Nephron (organoid): ENCODE measurements around the gene EFCAB8.

Source experiments
- H3K27ac Mint-ChIP-seq, 3 experiments: 2 replicates each; pipeline ENCODE4 v1.8.0; 2020; ENCODE audit warnings: mixed read lengths in 3 of 3, mild to moderate bottlenecking in 2 of 3, moderate library complexity in 1 of 3
- H3K27me3 Mint-ChIP-seq: 2 replicates; pipeline ENCODE4 v1.8.0; 2021; ENCODE audit warnings: low read depth, mild to moderate bottlenecking, moderate library complexity, mixed read lengths
- H3K36me3 Mint-ChIP-seq: 2 replicates; pipeline ENCODE4 v1.8.0; 2020; ENCODE audit warnings: low read depth, mixed read lengths
- H3K4me1 Mint-ChIP-seq: 2 replicates; pipeline ENCODE4 v1.8.0; 2020; ENCODE audit warnings: mixed read lengths
- H3K4me3 Mint-ChIP-seq, 3 experiments: 2 replicates each; pipeline ENCODE4 v1.8.0; 2020; ENCODE audit warnings: mild to moderate bottlenecking in 3 of 3, mixed read lengths in 3 of 3, moderate library complexity in 2 of 3
- H3K9me3 Mint-ChIP-seq: 2 replicates; pipeline ENCODE4 v1.8.0; 2020; ENCODE audit warnings: mixed read lengths
- TF ChIP-seq, protein P1 (sequence below), 3 experiments: fragments of 200-600 bp; sonication (generic); IDR thresholded peaks; one replicate each; pipeline ENCODE4 v1.5.0; 2021; ENCODE audit warnings: antibody characterized with exemption in 3 of 3; ENCODE audit not compliant: unreplicated experiment in 3 of 3

EFCAB8 gene

DNA sequence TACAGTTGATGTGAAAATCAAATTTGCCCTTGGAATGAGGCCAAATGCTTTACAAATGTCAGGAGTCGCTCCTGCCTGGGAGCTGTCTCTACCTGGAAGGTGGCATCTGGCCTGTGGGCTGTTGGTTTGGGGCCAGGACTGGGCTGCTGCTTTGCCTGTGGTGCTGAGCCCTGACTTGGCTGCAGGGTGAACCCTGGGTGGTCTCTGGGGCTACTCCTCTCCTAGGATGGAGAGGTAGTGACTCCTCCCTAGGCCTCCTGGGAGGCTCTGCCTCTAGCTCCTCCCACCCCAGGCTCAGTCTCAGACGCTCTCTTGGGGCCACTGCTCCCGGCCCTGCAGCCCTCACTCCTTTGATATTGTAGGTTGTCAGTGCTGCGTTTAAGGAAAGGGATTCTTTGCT lies 47.5 kb downstream of the EFCAB8 start:
- H3K4me3 Mint-ChIP-seq, result no peak overlapping the region
- H3K9me3 Mint-ChIP-seq, result no peaks in the 10 kb centered on the region
- H3K27me3 Mint-ChIP-seq, result peaks cover 13% of the 10 kb centered on the region
- TF ChIP-seq, protein P1, sequence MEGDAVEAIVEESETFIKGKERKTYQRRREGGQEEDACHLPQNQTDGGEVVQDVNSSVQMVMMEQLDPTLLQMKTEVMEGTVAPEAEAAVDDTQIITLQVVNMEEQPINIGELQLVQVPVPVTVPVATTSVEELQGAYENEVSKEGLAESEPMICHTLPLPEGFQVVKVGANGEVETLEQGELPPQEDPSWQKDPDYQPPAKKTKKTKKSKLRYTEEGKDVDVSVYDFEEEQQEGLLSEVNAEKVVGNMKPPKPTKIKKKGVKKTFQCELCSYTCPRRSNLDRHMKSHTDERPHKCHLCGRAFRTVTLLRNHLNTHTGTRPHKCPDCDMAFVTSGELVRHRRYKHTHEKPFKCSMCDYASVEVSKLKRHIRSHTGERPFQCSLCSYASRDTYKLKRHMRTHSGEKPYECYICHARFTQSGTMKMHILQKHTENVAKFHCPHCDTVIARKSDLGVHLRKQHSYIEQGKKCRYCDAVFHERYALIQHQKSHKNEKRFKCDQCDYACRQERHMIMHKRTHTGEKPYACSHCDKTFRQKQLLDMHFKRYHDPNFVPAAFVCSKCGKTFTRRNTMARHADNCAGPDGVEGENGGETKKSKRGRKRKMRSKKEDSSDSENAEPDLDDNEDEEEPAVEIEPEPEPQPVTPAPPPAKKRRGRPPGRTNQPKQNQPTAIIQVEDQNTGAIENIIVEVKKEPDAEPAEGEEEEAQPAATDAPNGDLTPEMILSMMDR (IDR thresholded peaks at IDR 0.05; ENCODE audit: unreplicated experiment in 3 of 3), result no peak
- no peaks in the 10 kb centered on the region for H3K36me3 Mint-ChIP-seq
- no peaks in the 10 kb centered on the region for H3K4me1 Mint-ChIP-seq
- H3K27ac Mint-ChIP-seq, result no peak overlapping the region

DNA sequence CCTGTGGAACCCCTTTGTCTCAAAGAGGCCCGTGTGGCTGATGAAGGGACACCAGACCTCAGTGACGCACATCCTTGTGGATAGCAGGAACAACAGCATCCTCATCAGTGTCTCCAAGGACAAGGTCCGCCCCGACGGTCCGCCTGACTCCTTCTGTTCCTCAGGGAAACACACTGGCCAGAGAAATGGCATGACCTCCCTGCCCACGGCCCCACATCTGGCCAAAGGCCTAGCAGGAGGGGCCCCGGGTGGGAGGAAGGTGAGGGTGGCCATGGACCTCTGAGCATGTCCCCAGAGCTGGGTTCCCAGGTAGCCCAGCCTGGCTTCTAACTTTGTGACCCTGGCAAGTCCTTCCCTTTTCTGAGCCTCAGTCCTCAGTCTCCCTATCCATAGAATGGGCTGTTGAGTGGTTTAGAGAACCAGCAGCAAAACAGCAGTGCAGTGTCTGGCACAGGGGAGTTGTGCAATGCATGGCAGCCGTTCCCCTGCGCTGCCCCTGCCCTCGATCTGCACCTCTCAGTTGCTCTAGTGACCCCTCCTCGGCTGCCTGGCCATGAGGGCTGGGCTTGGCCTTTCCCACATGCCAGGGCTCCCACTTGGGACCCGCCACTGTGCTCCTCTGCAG lies 48.3 kb downstream of the EFCAB8 start:
- no peak overlapping the region for H3K4me3 Mint-ChIP-seq
- peaks cover 14% of the 10 kb centered on the region for H3K27me3 Mint-ChIP-seq
- no peaks in the 10 kb centered on the region for H3K9me3 Mint-ChIP-seq
- no peak overlapping the region for H3K27ac Mint-ChIP-seq
- no peaks in the 10 kb centered on the region for H3K4me1 Mint-ChIP-seq
- TF ChIP-seq, protein P1 (IDR thresholded peaks at IDR 0.05; ENCODE audit: unreplicated experiment in 3 of 3), result no peak
- H3K36me3 Mint-ChIP-seq, result no peaks in the 10 kb centered on the region

DNA sequence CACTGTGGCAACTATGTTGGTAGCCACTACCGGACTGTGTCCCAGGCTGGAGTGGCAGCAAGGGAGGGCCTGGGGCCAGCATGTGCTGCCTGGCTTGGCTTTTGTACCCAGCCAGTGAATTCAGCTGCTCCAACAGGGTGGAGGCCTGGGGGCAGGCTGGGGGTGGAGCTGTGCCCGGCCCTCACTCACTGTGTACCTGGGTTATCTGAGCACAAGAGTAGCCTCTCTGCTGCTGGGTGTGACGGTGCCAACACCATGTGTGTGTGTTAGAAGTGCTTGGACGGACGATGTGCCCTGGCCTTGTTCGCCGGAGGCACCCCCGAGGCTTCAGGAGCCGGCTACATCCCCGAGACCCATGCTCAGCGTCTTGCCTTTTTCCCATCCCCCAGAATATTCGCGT lies 49.2 kb downstream of the EFCAB8 start:
- TF ChIP-seq, protein P1 (IDR thresholded peaks at IDR 0.05; ENCODE audit: unreplicated experiment in 3 of 3), result no peak

DNA sequence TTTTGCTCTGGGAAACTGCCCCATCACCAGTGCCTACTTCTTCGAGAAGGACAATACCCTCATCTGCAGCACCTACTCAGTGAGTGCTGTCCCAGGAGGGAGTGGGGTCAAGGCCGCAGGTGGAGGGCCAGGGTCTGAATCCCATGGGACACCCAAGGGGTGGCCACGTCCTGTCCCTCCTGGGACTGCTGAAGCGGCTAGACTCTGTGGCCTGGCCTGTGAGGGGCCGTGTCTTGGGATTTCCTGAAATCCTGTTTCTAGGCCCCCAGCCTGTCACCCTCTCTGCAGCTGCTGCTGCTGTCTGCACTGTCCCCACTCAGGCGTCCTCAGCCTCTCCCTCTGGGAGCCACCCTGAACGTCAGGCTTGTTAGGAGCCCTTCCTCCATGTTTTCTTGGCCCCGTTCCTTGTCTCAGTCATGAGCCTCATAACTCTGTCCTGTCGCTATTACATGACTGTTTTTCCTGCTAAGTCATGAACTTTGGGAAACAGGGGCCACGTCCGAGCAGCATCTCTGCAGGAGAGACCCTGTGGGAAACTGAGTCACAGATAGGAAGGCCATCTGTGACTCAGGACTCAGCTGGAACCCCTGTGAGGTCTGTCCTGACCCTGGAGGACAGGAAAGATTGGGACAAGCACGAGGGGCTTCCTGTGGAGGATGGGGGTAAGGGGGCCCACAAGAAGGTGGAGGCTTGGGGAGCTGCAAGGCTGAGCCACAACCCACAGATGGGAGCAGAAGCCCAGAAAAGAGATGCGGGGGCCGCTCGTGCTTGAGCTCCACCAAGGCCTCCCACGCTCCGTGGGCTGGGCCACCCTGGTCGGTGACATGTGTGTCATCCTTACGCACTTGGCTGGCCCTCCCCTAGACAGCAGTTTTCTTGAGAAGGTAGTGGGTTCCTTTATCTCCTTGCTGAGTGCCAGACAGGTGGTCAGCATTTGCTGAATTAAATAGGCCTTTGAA lies 49.9 kb downstream of the EFCAB8 start:
- TF ChIP-seq, protein P1 (IDR thresholded peaks at IDR 0.05; ENCODE audit: unreplicated experiment in 3 of 3), result no peak
- H3K9me3 Mint-ChIP-seq, result no peaks in the 10 kb centered on the region
- no peaks in the 10 kb centered on the region for H3K36me3 Mint-ChIP-seq
- H3K27ac Mint-ChIP-seq, result no peak overlapping the region
- no peaks in the 10 kb centered on the region for H3K4me1 Mint-ChIP-seq
- H3K27me3 Mint-ChIP-seq, result peaks cover 14% of the 10 kb centered on the region
- no peak overlapping the region for H3K4me3 Mint-ChIP-seq

More for the DNA sequence above, 49.2 kb downstream of the EFCAB8 start:
- Mint-ChIP-seq H3K36me3 (no peaks in the 10 kb centered on the region), H3K27me3 (peaks cover 14% of the 10 kb centered on the region), H3K27ac (no peak overlapping the region), H3K4me3 (no peak overlapping the region), H3K9me3 (no peaks in the 10 kb centered on the region), H3K4me1 (no peaks in the 10 kb centered on the region)

DNA sequence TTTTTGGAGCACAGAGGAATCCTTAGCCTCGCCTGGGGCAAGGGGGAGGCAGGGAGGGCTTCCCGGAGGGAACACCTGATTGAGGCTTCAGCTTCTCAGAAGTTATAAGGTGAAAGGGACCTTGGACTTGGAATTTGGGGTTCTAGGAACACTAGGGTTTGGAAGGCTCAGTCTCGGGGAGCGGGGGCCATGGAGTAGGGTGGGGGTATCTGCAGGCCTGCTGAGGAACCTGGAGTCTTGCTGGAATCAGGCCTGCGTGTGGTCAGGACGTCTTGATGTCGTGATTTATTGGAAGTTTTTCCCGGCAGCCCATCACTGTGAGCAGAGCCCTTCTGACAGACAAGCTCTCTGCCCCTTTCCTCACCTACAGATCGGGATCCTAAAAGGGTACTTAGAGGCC lies 50.7 kb downstream of the EFCAB8 start:
- no peaks in the 10 kb centered on the region for H3K4me1 Mint-ChIP-seq
- H3K27ac Mint-ChIP-seq, result no peak overlapping the region
- TF ChIP-seq, protein P1 (IDR thresholded peaks at IDR 0.05; ENCODE audit: unreplicated experiment in 3 of 3), result no peak
- H3K4me3 Mint-ChIP-seq, result no peak overlapping the region
- peaks cover 14% of the 10 kb centered on the region for H3K27me3 Mint-ChIP-seq
- H3K36me3 Mint-ChIP-seq, result no peaks in the 10 kb centered on the region
- peaks cover 3% of the 10 kb centered on the region for H3K9me3 Mint-ChIP-seq
